Muscle of leg (tissue), 11 donors: Measurements from ENCODE around the gene ABCC2. TPM values are rescaled to one million over a fixed set of nuclear protein-coding genes. Genes with fewer than 3 reads are reported as not detected.

Experiments used
- DNase-seq: peaks from one replicate; pipeline ENCODE4 v3.0.0; 2013
- H3K27ac ChIP-seq: one replicate; pipeline ENCODE4 v1.5.1; 2013; ENCODE audit warnings: mild to moderate bottlenecking, low read length, control low read depth
- H3K27me3 ChIP-seq: one replicate; pipeline ENCODE4 v1.6.1; 2013; ENCODE audit warnings: low read length; ENCODE audit not compliant: control insufficient read depth, insufficient read depth
- H3K36me3 ChIP-seq: one replicate; pipeline ENCODE4 v1.6.1; 2013; ENCODE audit warnings: low read length; ENCODE audit not compliant: control insufficient read depth, insufficient read depth
- H3K4me1 ChIP-seq: one replicate; pipeline ENCODE4 v1.6.1; 2013; ENCODE audit warnings: low read length; ENCODE audit not compliant: control insufficient read depth, insufficient read depth
- H3K4me3 ChIP-seq: one replicate; pipeline ENCODE4 v1.5.1; 2013; ENCODE audit warnings: low read length, control low read depth
- H3K9me3 ChIP-seq: replicated peaks from 2 replicates; pipeline ENCODE4 v1.6.1; 2013; ENCODE audit warnings: low read depth, low read length; ENCODE audit not compliant: control insufficient read depth
- WGBS: methylation state at CpG from one replicate; pipeline ENCODE4 v1.1.5; 2013; ENCODE audit warnings: missing lambda C conversion rate; ENCODE audit not compliant: insufficient coverage; 5-methylcytosine and 5-hydroxymethylcytosine counted together
- polyA plus RNA-seq, 8 donors: library from polyadenylated mRNA; unstranded; fragments of 120-200 nt; gene quantifications; one replicate each; pipeline versions ENCODE4 v1.2.1 to v1.2.3, GENCODE V29; 2013; ENCODE audit warnings: inconsistent platforms in 1 of 8, low replicate concordance in 1 of 8; ENCODE audit not compliant: insufficient read length in 8 of 8, insufficient read depth in 1 of 8
- total RNA-seq: library from RNA; stranded (reverse); fragments of 120-200 nt; gene quantifications from one replicate; pipeline ENCODE4 v1.2.4, GENCODE V29; 2013

Gene ABCC2
- total and polyA plus RNA-seq, 9 donors, result 0.42 to 4.0 (median 0.74) TPM

DNA sequence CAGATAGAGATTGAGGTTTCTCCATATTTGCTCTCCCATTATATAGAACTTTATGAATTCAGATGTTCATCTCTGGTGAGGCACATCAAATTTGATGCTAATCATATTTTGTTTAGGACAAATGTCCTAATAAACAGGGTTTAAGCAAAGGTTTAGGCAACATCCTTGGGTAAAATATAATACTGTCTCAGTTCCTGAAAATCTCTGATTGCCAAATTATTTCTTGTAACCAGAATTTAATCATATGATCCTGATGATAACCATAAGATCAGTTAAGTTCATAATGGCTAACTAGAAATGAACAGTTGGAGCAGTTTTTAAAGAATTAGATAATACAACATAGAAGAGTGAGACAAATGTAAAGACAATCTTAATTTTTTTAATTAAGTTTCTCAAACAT, 31.8 kb upstream of the ABCC2 start:
- peaks cover 30% of the 10 kb centered on the region for H3K36me3 ChIP-seq
- no peak for DNase-seq

DNA sequence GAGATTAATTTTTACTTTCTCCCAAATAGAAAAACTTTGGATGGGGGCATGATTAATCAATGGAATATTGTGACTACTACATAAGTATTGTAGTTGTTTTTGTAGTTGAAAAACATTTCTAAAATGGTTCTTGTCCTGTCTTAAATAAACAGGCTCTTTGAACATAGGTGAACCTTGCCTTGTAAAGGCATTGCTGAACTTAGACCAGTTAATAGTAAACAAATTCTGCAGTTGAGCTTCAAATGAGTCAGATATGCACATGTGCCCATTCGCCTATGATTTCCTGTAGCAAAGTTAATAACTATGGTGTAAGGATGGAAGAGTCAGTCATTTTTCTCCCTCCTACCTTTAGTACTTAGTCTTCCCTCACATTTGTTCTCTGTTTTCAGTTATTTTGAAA, 27.8 kb upstream of the ABCC2 start:
- no peaks in the 10 kb centered on the region for H3K27me3 ChIP-seq
- no peaks in the 10 kb centered on the region for H3K4me1 ChIP-seq
- peaks cover 27% of the 10 kb centered on the region for H3K36me3 ChIP-seq
- H3K4me3 ChIP-seq, result no peak overlapping the region
- H3K9me3 ChIP-seq, result no peaks in the 10 kb centered on the region
- no peak for DNase-seq
- no CpG with 5 or more reads among the region's 1 CpG for whole genome bisulfite sequencing
- no peak overlapping the region for H3K27ac ChIP-seq

More for the DNA sequence above, 31.8 kb upstream of the ABCC2 start:
- H3K27me3 ChIP-seq, result no peaks in the 10 kb centered on the region
- H3K4me1 ChIP-seq, result no peaks in the 10 kb centered on the region
- no peaks in the 10 kb centered on the region for H3K9me3 ChIP-seq
- no peak overlapping the region for H3K4me3 ChIP-seq
- H3K27ac ChIP-seq, result no peak overlapping the region

- Histone ChIP-seq H3K36me3 (peaks cover 38% of the 10 kb centered on the region), H3K27ac (no peak overlapping the region)
- no CpG with 5 or more reads among the region's 1 CpG for WGBS
Measured at GRCh38 chr10:99756159-99756558, 26.3 kb upstream of the ABCC2 start.

DNA sequence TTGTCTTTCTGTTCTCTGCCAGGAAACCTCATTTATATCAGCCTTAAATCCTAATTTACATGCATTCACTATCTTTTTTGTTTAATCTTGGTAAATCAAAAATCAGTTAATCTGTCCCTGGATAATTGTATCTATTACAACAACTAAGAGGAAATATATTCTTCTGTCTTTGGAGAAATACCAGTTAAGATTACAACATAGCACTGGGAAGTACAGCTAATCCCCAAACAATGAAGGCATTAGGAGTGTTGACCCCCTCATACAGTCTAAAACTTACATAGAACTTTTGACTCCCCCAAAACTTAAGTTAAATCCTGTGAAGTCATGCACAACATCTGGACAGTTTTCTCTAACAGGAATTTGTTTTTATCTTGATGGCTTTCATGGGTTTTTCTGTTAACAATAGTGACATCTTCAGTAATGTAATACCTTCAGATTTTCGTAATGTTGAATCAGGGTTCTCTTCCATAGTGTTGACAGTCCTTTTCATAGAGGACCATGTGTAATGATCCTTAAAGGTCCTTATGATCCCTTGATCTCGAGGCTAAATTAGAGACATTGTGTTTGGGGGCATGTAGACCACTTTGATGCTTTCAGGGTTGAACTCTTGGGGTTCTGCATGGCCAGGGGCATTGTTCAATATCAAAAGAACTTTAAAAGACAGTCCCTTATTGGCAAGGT, 24.1 kb upstream of the ABCC2 start:
- peaks cover 33% of the 10 kb centered on the region for H3K36me3 ChIP-seq
- H3K27ac ChIP-seq, result no peak overlapping the region
- H3K9me3 ChIP-seq, result peaks cover 3% of the 10 kb centered on the region
- H3K27me3 ChIP-seq, result no peaks in the 10 kb centered on the region
- H3K4me1 ChIP-seq, result no peaks in the 10 kb centered on the region
- WGBS, result 57% methylated on average over 1 of the region's 2 CpGs
- no peak overlapping the region for H3K4me3 ChIP-seq
- peak; percentile 41 for DNase-seq

More at GRCh38 chr10:99756159-99756558, 26.3 kb upstream of the ABCC2 start:
- Histone ChIP-seq H3K27me3 (no peaks in the 10 kb centered on the region), H3K9me3 (no peaks in the 10 kb centered on the region), H3K4me1 (no peaks in the 10 kb centered on the region), H3K4me3 (no peak overlapping the region)
- no peak for DNase-seq

GRCh38 chr10:99760321-99760720, 22.1 kb upstream of the ABCC2 start:
- WGBS, result 100% methylated on average over 1 of the region's 1 CpG
- Histone ChIP-seq H3K27me3 (no peaks in the 10 kb centered on the region), H3K9me3 (peaks cover 3% of the 10 kb centered on the region), H3K4me3 (no peak overlapping the region), H3K27ac (no peak overlapping the region), H3K36me3 (peaks cover 27% of the 10 kb centered on the region), H3K4me1 (no peaks in the 10 kb centered on the region)
- no peak for DNase-seq

DNA sequence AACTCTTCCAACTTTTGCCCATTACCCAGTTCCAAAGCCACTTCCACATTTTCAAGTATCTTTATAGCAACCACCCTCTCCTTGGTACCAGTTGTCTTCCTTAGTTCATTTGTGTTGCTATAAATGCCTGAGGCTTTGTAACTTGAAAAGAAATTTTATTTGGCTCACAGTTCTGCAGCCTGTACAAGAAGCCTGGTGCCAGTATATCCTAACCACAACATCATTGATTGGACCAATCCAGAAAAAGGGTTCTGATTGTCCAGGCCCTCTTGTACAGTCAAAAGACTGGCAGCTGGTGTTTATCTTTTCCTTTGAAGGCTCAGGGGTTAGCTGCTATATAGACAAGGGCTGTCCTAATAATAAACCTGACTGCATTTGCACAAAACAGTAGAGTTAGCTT, 21.1 kb upstream of the ABCC2 start:
- DNase-seq, result no peak
- Histone ChIP-seq H3K9me3 (peaks cover 3% of the 10 kb centered on the region), H3K4me1 (no peaks in the 10 kb centered on the region), H3K27me3 (no peaks in the 10 kb centered on the region), H3K36me3 (peaks cover 22% of the 10 kb centered on the region), H3K27ac (no peak overlapping the region), H3K4me3 (no peak overlapping the region)

- Histone ChIP-seq H3K4me3 (no peak overlapping the region), H3K36me3 (peaks cover 2% of the 10 kb centered on the region), H3K27ac (no peak overlapping the region), H3K9me3 (peaks cover 3% of the 10 kb centered on the region), H3K4me1 (no peaks in the 10 kb centered on the region), H3K27me3 (no peaks in the 10 kb centered on the region)
- WGBS, result 61% methylated on average over 2 of the region's 4 CpGs
- no peak for DNase-seq
Measured at GRCh38 chr10:99765672-99766301, 16.7 kb upstream of the ABCC2 start.

GRCh38 chr10:99766302-99766681, 16.1 kb upstream of the ABCC2 start:
- Histone ChIP-seq H3K27me3 (no peaks in the 10 kb centered on the region), H3K9me3 (peaks cover 3% of the 10 kb centered on the region)
- DNase-seq, result no peak

DNA sequence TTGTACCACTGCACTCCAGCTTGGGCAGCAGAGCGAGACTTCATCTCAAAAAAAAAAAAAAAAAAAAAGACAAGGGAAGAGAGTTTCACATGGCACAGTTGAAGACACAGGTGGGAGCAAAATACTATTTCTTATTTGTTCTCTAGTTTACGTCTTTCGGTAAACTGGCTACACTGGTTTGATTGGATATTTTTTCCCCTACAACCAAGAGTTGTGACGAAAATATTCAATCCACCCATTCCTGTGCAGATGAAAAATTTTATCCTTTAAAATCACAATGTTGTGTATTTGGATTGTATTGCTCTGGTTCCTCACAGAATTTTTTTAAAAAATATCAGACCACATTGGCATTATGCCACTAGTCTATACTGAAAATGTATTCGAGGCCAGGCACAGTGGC, 14.5 kb upstream of the ABCC2 start:
- DNase-seq, result no peak
- WGBS, result no CpG with 5 or more reads among the region's 5 CpGs
- no peaks in the 10 kb centered on the region for H3K4me1 ChIP-seq
- H3K27ac ChIP-seq, result no peak overlapping the region
- H3K27me3 ChIP-seq, result no peaks in the 10 kb centered on the region
- H3K4me3 ChIP-seq, result no peak overlapping the region
- peaks cover 3% of the 10 kb centered on the region for H3K9me3 ChIP-seq
- H3K36me3 ChIP-seq, result no peaks in the 10 kb centered on the region

More at GRCh38 chr10:99766302-99766681, 16.1 kb upstream of the ABCC2 start:
- no peaks in the 10 kb centered on the region for H3K4me1 ChIP-seq
- no peaks in the 10 kb centered on the region for H3K36me3 ChIP-seq
- no peak overlapping the region for H3K27ac ChIP-seq
- 88% methylated on average over 1 of the region's 8 CpGs for WGBS
- no peak overlapping the region for H3K4me3 ChIP-seq

DNA sequence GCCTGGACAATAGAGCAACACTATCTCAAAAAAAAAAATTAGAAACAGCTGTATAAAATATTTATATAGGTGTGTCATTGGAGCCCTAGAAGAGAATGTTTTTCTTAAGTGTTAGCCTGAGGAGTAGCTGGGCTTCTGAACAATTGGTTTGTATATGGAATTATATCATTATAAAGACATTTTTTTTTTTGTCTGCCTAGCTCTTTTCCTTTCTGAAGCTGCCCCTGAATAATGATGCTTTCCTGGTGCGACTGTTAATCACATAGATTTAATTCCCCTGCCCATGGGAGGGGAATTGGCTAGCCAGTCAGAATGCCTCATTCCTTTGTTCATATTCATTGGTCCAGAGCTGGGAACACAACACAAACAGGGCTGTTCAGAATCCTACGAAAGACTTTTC, 13.9 kb upstream of the ABCC2 start:
- Histone ChIP-seq H3K36me3 (no peaks in the 10 kb centered on the region), H3K4me3 (no peak overlapping the region), H3K4me1 (no peaks in the 10 kb centered on the region), H3K27ac (no peak overlapping the region), H3K27me3 (no peaks in the 10 kb centered on the region), H3K9me3 (no peaks in the 10 kb centered on the region)
- no peak for DNase-seq
- 77% methylated on average over 2 of the region's 2 CpGs for WGBS
